Measurements from ENCODE around the gene KCNK16.
A peak's percentile ranks its signal among the peaks of the same experiment; 100 is the strongest.

- TF ChIP-seq CTCF (IDR thresholded peaks at IDR 0.05) = peak; percentile 47 to 72 (median 60)
- no peak for TF ChIP-seq POLR2A (IDR thresholded peaks at IDR 0.05)
Observed at GRCh38 chr6:39302669-39303424, 19.7 kb downstream of the KCNK16 start.
